ENCODE data around the gene MCEE.

MCEE gene

DNA sequence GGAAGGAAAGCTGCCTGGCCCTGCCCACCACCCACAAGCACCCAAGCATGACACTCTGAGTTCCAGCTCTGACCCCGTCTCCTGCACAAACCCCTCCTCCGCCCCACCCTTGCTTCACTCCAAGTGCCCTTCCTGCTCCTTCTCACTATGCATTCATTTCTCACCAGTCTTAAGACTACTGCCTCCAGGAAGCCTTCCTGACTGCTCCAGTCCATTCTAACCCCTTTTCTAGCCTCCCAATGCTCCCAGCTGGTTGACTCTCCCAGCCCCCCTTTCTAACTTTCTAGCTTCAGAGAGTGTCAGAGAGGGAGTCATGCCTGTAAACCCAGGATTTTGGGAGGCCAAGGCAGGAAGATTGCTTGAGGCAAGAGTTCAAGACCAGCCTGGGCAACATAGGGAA lies 69.8 kb downstream of the MCEE start:
- no peak for DNase-seq
- intact Hi-C loops (cut with DNase I), result no loop called here
